Hepatocyte (in vitro differentiated cells): ENCODE data around the gene ALPK3. TPM values are rescaled to one million over a fixed set of nuclear protein-coding genes. Genes with fewer than 3 reads are reported as not detected.
A peak's percentile ranks its signal among the peaks of the same experiment; 100 is the strongest.
"Not testable (repeated sequence)": the region's sequence is repeated elsewhere in the genome, so short reads cannot be mapped to it uniquely, and the experiment has no call there.

Source experiments
- DNase-seq: peaks from one replicate; pipeline ENCODE4 v3.0.0-alpha.2; 2016; ENCODE audit warnings: low spot score
- H2AFZ ChIP-seq: fragments of 200-600 bp; sonication (generic); 2 replicates; pipeline ENCODE4 v1.6.0; 2016; ENCODE audit warnings: antibody characterized with exemption, mild to moderate bottlenecking
- H3K27ac ChIP-seq: fragments of 200-600 bp; sonication (generic); 2 replicates; pipeline ENCODE4 v1.5.1; 2016; ENCODE audit warnings: mild to moderate bottlenecking
- H3K27me3 ChIP-seq: fragments of 200-600 bp; sonication (generic); 2 replicates; pipeline ENCODE4 v1.6.1; 2016
- H3K36me3 ChIP-seq: fragments of 200-600 bp; sonication (generic); replicated peaks from 2 replicates; pipeline ENCODE4 v1.5.1; 2016; ENCODE audit warnings: low read depth; ENCODE audit not compliant: insufficient read depth
- H3K4me1 ChIP-seq: fragments of 200-600 bp; sonication (generic); 2 replicates; pipeline ENCODE4 v1.5.1; 2016; ENCODE audit warnings: mild to moderate bottlenecking, moderate library complexity; ENCODE audit not compliant: insufficient read depth
- H3K4me2 ChIP-seq: fragments of 200-600 bp; sonication (generic); 2 replicates; pipeline ENCODE4 v1.6.0; 2016
- H3K4me3 ChIP-seq: fragments of 200-600 bp; sonication (generic); 2 replicates; pipeline ENCODE4 v1.5.1; 2016; ENCODE audit warnings: mild to moderate bottlenecking
- H3K79me2 ChIP-seq: fragments of 200-600 bp; sonication (generic); 2 replicates; pipeline ENCODE4 v1.6.0; 2017; ENCODE audit warnings: mild to moderate bottlenecking
- H3K9me2 ChIP-seq: fragments of 200-600 bp; sonication (generic); replicated peaks from 2 replicates; pipeline ENCODE4 v1.6.0; 2017; ENCODE audit warnings: mild to moderate bottlenecking; ENCODE audit not compliant: insufficient read depth
- H3K9me3 ChIP-seq: fragments of 200-600 bp; sonication (generic); 2 replicates; pipeline ENCODE4 v1.5.1; 2016; ENCODE audit warnings: low read depth, mild to moderate bottlenecking
- H4K20me1 ChIP-seq: fragments of 200-600 bp; sonication (generic); 2 replicates; pipeline ENCODE4 v1.6.0; 2016; ENCODE audit warnings: mild to moderate bottlenecking; ENCODE audit not compliant: insufficient read depth, poor library complexity, severe bottlenecking
- CTCF ChIP-seq: fragments of 200-600 bp; sonication (generic); IDR thresholded peaks from 2 replicates; pipeline ENCODE4 v1.5.1; 2016; ENCODE audit warnings: antibody characterized with exemption, mild to moderate bottlenecking; ENCODE audit not compliant: poor library complexity
- EZH2 ChIP-seq: fragments of 200-600 bp; sonication (generic); IDR thresholded peaks from 2 replicates; pipeline ENCODE4 v1.6.1; 2016; ENCODE audit warnings: antibody characterized with exemption, mild to moderate bottlenecking, borderline replicate concordance
- EZH2phosphoT487 ChIP-seq: fragments of 200-600 bp; sonication (generic); IDR thresholded peaks from one replicate; pipeline ENCODE4 v1.6.1; 2018; ENCODE audit warnings: antibody characterized with exemption, mild to moderate bottlenecking, low read depth, moderate library complexity; ENCODE audit not compliant: unreplicated experiment, severe bottlenecking
- WGBS: methylation state at CpG from one replicate; pipeline ENCODE4 v1.1.6; 2016; ENCODE audit warnings: low lambda C conversion rate; ENCODE audit errors: missing lambda C conversion rate; 5-methylcytosine and 5-hydroxymethylcytosine counted together
- polyA plus RNA-seq: library from polyadenylated mRNA; unstranded; fragments of >200 nt; fragmentation: Nextera tagmentation; extraction: Ambion mirVana; gene quantifications from 2 replicates; pipeline ENCODE4 v1.2.1, GENCODE V29; 2016
- total RNA-seq: library from RNA; depleted of rRNA; stranded (reverse); fragments of >200 nt; gene quantifications from 2 replicates; pipeline ENCODE4 v1.2.3, GENCODE V29; 2014

ALPK3 gene
- total and polyA plus RNA-seq, 2 experiments from 2014 or later, result 7.1 to 25.3 TPM

GRCh38 chr15:84876269-84876668 is 59.1 kb downstream of the ALPK3 start:
- no peak overlapping the region for H3K4me3 ChIP-seq
- TF ChIP-seq EZH2, result no peak
- no peak for TF ChIP-seq EZH2phosphoT487
- TF ChIP-seq CTCF, result no peak
- H3K9me3 ChIP-seq, result no peaks in the 10 kb centered on the region
- no peaks in the 10 kb centered on the region for H3K79me2 ChIP-seq
- no peak overlapping the region for H3K27ac ChIP-seq
- no peaks in the 10 kb centered on the region for H3K27me3 ChIP-seq
- H3K36me3 ChIP-seq, result no peaks in the 10 kb centered on the region
- H3K4me2 ChIP-seq, result no peak overlapping the region
- H3K9me2 ChIP-seq, result no peaks in the 10 kb centered on the region
- H3K4me1 ChIP-seq, result peaks cover 3% of the 10 kb centered on the region
- H4K20me1 ChIP-seq, result no peaks in the 10 kb centered on the region
- H2AFZ ChIP-seq, result no peak overlapping the region
- no peak for DNase-seq

DNA sequence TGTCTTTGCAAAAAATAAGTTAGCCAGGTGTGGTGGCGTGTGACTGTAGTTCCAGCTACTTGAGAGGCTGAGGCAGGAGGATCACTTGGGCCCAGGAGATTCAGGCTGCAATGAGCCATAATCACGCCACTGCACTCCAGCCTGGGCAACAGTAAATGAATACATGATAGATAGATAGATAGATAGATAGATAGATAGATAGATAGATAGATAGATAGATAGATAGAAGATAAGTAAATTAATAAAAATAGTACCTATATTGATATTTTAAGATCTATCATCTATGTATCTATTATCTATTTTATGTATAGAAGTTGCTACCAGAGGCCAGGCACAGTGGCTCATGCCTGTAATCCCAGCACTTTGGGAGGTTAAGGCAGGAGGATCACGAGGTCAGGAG is 60.5 kb downstream of the ALPK3 start:
- not testable (repeated sequence) for H4K20me1 ChIP-seq, H3K27me3 ChIP-seq, H3K36me3 ChIP-seq, H3K9me3 ChIP-seq, DNase-seq, H2AFZ ChIP-seq, H3K4me3 ChIP-seq, H3K27ac ChIP-seq, H3K79me2 ChIP-seq, H3K4me2 ChIP-seq, H3K9me2 ChIP-seq, H3K4me1 ChIP-seq
- 93% methylated on average over 3 of the region's 3 CpGs for WGBS

- WGBS, result 52% methylated on average over 4 of the region's 4 CpGs
- Histone ChIP-seq H3K27me3 (no peaks in the 10 kb centered on the region), H4K20me1 (no peaks in the 10 kb centered on the region), H2AFZ (no peak overlapping the region), H3K27ac (no peak overlapping the region), H3K79me2 (no peaks in the 10 kb centered on the region), H3K9me3 (no peaks in the 10 kb centered on the region), H3K36me3 (no peaks in the 10 kb centered on the region), H3K4me3 (no peak overlapping the region), H3K9me2 (no peaks in the 10 kb centered on the region), H3K4me1 (peaks cover 3% of the 10 kb centered on the region), H3K4me2 (no peak overlapping the region)
- no peak for TF ChIP-seq EZH2phosphoT487
- TF ChIP-seq CTCF, result peak; percentile 59
- TF ChIP-seq EZH2, result no peak
- DNase-seq, result peak; percentile 71
Observed at GRCh38 chr15:84878504-84878903, 61.3 kb downstream of the ALPK3 start.

DNA sequence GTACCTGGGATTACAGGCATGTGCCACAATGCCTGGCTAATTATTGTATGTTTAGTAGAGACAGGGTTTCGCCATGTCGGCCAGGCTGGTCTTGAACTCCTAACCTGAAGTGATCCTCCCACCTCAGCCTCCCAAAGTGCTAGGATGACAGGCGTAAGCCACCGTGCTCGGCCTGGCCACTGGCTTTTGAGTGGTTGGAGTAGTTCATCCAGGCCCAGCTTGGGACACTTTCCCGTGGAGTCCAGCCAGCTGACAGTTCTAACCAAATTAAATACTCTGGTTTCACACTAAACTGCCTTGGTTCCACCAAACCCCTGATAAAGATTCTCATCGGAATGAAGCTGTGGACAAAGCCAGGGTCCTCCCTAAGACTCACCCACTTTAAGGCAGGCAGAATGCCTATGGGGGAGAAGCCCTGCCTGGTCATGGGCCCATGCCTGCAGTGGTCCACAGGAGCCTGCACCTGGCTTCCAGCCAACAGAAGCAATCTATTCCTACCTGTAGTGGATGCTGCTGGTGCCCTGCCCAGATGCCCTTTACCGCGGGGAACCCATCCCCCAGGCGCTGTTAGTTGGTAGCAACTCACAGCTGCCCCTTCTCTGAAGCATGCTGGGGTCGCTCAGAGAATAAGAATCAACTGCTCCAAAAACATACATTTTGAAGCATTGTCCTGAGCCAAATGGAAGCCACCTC is 62.1 kb downstream of the ALPK3 start:
- Histone ChIP-seq H3K27ac (no peak overlapping the region), H3K4me3 (no peak overlapping the region), H3K79me2 (no peaks in the 10 kb centered on the region), H3K36me3 (no peaks in the 10 kb centered on the region), H3K27me3 (no peaks in the 10 kb centered on the region), H3K4me1 (peaks cover 8% of the 10 kb centered on the region), H3K9me2 (no peaks in the 10 kb centered on the region), H3K4me2 (no peak overlapping the region), H2AFZ (no peak overlapping the region), H4K20me1 (no peaks in the 10 kb centered on the region), H3K9me3 (no peaks in the 10 kb centered on the region)
- 95% methylated on average over 11 of the region's 11 CpGs for WGBS
- DNase-seq, result no peak
- TF ChIP-seq EZH2 (no peak), EZH2phosphoT487 (no peak), CTCF (no peak)
